Activated T-helper 1 cell treated with anti-CD3 and anti-CD28 coated beads, Interleukin-2, amount 50 U/mL, for 16 hours (primary cell): ENCODE data around the gene ITIH2.
"Not testable (repeated sequence)": the region's sequence is repeated elsewhere in the genome, so short reads cannot be mapped to it uniquely, and the experiment has no call there.

ENCODE experiments used
- DNase-seq, 2 donors: peaks; one replicate each; pipeline ENCODE4 v3.0.0-alpha.2; 2020; ENCODE audit warnings: low read depth in 1 of 2, low spot score in 1 of 2

The ITIH2 gene, protein sequence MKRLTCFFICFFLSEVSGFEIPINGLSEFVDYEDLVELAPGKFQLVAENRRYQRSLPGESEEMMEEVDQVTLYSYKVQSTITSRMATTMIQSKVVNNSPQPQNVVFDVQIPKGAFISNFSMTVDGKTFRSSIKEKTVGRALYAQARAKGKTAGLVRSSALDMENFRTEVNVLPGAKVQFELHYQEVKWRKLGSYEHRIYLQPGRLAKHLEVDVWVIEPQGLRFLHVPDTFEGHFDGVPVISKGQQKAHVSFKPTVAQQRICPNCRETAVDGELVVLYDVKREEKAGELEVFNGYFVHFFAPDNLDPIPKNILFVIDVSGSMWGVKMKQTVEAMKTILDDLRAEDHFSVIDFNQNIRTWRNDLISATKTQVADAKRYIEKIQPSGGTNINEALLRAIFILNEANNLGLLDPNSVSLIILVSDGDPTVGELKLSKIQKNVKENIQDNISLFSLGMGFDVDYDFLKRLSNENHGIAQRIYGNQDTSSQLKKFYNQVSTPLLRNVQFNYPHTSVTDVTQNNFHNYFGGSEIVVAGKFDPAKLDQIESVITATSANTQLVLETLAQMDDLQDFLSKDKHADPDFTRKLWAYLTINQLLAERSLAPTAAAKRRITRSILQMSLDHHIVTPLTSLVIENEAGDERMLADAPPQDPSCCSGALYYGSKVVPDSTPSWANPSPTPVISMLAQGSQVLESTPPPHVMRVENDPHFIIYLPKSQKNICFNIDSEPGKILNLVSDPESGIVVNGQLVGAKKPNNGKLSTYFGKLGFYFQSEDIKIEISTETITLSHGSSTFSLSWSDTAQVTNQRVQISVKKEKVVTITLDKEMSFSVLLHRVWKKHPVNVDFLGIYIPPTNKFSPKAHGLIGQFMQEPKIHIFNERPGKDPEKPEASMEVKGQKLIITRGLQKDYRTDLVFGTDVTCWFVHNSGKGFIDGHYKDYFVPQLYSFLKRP

DNA sequence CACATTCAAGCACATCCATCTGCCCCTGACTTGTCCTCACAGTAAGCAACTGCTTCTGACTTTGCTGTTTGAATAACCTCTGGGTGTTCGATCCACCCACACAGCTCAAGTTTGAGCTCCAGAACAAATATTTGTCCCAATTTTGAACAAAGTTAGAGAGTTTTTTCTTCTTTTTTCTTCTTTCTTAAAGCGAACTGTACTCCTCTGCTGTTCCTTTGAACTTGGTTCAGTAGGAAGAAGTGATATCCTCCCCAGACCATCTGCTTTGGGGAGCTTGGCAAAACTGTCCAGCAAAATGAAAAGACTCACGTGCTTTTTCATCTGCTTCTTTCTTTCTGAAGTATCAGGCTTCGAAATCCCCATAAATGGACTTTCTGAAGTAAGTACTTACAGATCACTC, at the start of gene ITIH2:
ITIH2 (plus strand) TSS at position 177 of the 400 bp plus-strand sequence; CDS start at position 296, 119 bp downstream.
- no peak for DNase-seq

GRCh38 chr10:7657079-7657478, 46.0 kb upstream of the ITIH2 start:
- not testable (repeated sequence) for DNase-seq

DNA sequence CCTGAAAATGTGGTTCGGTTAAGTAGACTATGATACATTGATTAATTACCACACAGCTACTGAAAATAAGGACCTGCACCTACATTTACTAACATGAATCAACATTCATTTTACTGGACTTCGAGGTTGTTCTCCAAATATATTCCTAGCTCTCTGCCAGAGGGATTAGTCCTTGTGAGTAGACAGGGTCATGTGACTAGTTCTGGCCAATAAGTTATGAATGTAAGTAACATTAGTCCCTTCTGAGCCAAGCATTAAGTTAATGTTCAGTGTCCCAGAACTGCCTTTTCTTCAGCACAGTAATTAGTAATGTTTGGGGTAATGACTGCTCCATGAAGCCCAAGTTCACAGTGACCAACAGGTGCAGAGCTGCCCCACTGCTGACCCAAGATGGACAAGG, 45.6 kb upstream of the ITIH2 start:
- DNase-seq = no peak

- no peak for DNase-seq
These were observed 43.6 kb upstream of the ITIH2 start for GRCh38 chr10:7659560-7659959.

DNA sequence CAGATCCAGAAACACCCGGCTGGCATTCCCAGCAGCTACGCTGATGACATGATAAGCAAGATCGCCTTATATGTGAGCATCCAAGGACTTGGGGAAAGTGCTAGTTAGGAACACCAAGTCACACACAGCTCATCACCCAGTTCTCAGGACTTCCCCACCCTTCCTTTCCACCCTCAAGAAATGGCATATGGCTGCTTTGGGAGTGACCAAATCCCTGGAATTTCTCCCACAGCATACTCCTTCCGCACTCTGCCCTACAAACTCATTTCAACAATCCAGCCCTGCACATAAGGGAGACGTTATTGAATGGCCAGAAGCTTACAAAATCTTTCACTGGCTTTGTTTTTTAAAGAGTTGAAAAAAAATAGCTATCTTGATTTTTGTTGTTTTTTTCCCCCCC, 40.6 kb upstream of the ITIH2 start:
- no peak for DNase-seq

DNA sequence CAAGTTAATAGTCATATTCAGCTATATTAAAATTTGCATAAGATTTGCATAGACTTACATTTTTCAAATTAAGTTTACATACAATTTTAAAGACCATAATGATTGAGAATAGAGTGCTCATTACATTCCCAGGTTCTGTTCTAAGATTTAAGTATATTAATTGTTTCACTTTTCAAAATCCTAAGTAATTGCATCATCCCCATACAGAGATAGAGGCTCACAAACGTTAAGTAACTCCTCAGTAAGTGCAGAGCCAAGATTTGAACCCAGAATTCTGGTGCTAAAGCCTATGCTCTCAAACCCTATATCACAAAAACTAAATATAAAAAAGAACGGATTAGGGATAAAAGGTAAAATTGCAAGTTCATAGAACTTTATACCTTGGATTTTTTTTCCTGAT, 38.4 kb upstream of the ITIH2 start:
- no peak for DNase-seq

GRCh38 chr10:7665767-7666166, 37.3 kb upstream of the ITIH2 start:
- DNase-seq = no peak

DNA sequence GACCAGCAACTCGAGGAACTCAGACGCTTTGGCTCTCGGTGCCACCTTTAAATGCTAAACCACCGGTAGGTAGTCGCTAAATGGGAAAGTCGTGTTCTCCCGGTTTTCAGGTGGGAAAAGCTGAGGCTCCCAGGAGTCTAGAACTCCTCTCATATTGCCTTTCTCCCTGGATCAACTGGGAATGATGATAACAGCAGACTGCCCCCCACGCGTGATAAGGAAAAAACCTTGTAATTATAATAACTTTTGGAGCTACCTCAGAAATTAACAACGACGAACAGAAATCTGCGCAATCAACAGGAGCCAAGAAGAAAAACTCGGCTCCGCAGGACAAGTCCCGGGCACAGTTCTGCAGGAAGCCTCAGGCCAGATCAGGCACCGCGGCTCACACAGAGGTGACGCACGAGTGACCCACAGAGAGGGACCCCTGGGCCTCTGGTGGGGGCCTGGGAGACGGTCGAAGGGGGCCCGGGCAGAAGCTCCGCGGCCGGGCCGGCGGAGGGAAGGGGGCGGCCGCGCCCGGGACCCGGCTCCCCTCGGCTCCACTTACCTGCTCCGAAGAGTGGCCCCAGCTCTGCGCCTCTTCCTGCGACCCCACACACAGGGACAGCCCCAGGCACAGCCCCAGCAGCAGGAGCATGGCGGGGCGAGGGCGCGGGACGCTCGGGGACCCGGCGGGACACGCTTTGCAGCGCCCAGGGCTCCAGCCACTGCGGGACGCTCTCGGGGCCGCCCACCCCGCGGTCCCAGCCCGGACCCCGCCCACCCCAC, 36.7 kb upstream of the ITIH2 start, which contains the start of gene ITIH5:
ITIH5 (minus strand) TSS at position 714 of the 771 bp plus-strand sequence; CDS start at position 640, 74 bp downstream.
- DNase-seq = no peak

GRCh38 chr10:7667262-7668141, 35.6 kb upstream of the ITIH2 start:
- DNase-seq = no peak

DNA sequence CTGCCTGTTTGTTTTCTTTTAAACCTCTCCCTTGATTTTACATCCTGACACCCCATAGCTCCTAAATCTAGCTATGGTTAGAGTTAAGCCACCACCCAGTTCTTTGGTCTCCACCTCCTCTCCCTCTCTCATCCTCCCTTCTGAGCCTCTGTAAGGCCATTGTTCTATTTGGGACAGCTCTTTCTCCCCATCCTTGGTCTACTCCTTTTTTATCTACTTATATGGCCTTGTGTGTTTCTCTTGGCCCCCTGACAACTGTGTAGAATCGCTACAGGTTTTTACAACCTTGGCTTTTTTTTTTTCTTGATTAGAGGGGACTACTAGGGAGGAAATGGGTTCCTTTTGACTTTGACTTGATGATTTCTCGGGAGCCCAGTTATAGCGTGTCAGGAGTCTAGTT, 33.0 kb upstream of the ITIH2 start:
- DNase-seq = no peak

GRCh38 chr10:7672341-7673134, 30.6 kb upstream of the ITIH2 start:
- no peak for DNase-seq

GRCh38 chr10:7679256-7679655, 23.9 kb upstream of the ITIH2 start:
- DNase-seq = no peak

DNA sequence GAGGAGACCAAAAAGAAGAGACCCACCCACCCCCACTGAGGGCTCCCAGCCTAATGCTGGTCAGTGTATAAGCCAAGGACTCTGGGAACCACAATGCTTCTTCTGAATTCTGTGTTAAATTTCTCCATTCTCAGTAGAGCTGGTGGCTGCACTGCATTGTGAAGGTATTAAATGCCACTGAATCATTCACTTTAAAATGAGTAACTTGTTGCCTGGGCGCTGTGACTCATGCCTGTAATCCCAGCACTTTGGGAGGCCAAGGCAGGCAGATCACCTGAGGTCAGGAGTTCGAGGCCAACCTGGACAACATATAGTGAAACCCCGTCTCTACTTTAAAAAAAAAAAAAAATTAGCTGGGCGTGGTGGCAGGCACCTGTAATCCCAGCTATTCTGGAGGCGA, 23.0 kb upstream of the ITIH2 start:
- not testable (repeated sequence) for DNase-seq

GRCh38 chr10:7686351-7687171, 16.6 kb upstream of the ITIH2 start:
- DNase-seq = no peak

GRCh38 chr10:7687228-7687907, 15.7 kb upstream of the ITIH2 start:
- peak; percentile 44 to 48 for DNase-seq

DNA sequence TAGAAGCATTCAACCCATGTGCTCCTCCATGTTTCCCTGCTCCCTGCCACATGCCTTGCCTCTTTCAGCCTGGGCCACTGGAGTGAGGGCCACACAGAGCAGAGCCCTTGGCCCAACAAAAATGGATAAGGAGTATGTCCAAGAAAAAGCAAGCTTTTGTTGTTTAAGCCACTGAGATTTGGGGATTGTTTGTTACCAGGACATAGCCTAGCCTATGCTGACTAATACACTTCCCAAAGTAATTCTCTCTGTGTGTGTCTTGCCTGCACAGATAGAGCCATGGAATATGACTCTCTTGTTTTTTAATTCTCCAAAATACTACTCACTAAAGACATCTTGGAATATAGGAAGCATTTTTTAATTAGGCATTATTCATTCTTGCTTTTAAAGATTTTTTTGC, 13.5 kb upstream of the ITIH2 start:
- DNase-seq = no peak

DNA sequence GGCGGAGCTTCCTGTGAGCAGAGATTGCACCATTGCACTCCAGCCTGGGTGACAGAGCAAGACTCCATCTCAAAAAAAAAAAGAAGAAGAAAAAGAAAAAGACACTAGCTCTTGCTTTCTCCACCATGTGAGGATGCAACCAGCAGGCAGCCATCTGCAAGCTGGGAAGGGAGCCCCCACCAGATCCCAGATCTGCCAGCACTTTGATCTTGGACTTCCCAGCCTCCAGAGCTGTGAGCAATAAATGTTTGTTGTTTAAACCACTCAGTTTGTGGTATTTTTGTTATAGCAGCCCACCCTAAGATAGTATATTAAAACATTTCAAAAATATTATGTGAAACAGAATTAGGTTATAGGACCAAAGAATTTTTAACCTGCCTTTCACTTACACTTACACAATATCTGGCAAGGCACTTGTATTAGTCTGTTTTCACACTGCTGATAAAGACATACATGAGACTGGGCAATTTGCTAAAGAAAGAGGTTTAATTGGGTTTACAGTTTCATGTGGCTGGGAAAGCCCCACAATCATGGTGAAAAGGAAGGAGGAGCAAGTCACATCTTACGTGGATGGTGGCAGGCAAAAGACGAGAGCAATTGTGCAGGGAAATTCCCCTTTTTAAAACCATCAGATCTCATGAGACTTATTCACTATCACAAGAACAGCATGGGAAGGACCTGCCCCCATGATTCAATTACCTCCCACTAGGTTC, 12.1 kb upstream of the ITIH2 start:
- not testable (repeated sequence) for DNase-seq
